GM21717 (cell line): Measurements from ENCODE around the gene IKZF3.

ENCODE experiments used
- ATAC-seq: cut with Tn5 transposase; IDR thresholded peaks from one replicate; pipeline ENCODE4 v1.9.1; 2021; ENCODE audit warnings: mild to moderate bottlenecking, moderate library complexity; ENCODE audit not compliant: unreplicated experiment

IKZF3 gene

GRCh38 chr17:39818358-39819000, 45.6 kb downstream of the IKZF3 start:
- no peak for ATAC-seq

GRCh38 chr17:39816272-39816671, 47.8 kb downstream of the IKZF3 start:
- ATAC-seq = no peak

GRCh38 chr17:39814497-39814896, 49.6 kb downstream of the IKZF3 start:
- no peak for ATAC-seq

- ATAC-seq = no peak
Observed at GRCh38 chr17:39813631-39814030, 50.5 kb downstream of the IKZF3 start.

- ATAC-seq = no peak
Observed at GRCh38 chr17:39812466-39812865, 51.6 kb downstream of the IKZF3 start.

- ATAC-seq = no peak
Observed at GRCh38 chr17:39810939-39811728, 53.0 kb downstream of the IKZF3 start.

GRCh38 chr17:39809221-39809620, 54.9 kb downstream of the IKZF3 start:
- ATAC-seq = no peak

- no peak for ATAC-seq
Observed at GRCh38 chr17:39808409-39808997, 55.6 kb downstream of the IKZF3 start.

GRCh38 chr17:39804839-39805238, 59.3 kb downstream of the IKZF3 start:
- no peak for ATAC-seq

GRCh38 chr17:39801055-39801454, 63.1 kb downstream of the IKZF3 start:
- no peak for ATAC-seq

GRCh38 chr17:39800540-39800939, 63.6 kb downstream of the IKZF3 start:
- ATAC-seq = peak; percentile 50

- ATAC-seq = no peak
Observed at GRCh38 chr17:39799395-39799794, 64.7 kb downstream of the IKZF3 start.

- peak; percentile 62 for ATAC-seq
Observed at GRCh38 chr17:39794249-39794970, 69.7 kb downstream of the IKZF3 start.

- ATAC-seq = no peak
Observed at GRCh38 chr17:39793301-39793872, 70.7 kb downstream of the IKZF3 start.

- ATAC-seq = no peak
Observed at GRCh38 chr17:39792526-39793221, 71.4 kb downstream of the IKZF3 start.

GRCh38 chr17:39791111-39791992, 72.8 kb downstream of the IKZF3 start:
- no peak for ATAC-seq

GRCh38 chr17:39787743-39788484, 76.2 kb downstream of the IKZF3 start:
- no peak for ATAC-seq

- no peak for ATAC-seq
Observed at GRCh38 chr17:39787041-39787440, 77.1 kb downstream of the IKZF3 start.

GRCh38 chr17:39782980-39783379, 81.1 kb downstream of the IKZF3 start:
- no peak for ATAC-seq
